Colonic mucosa (tissue), 4 donors: ENCODE data around the gene RFX4. TPM values are rescaled to one million over a fixed set of nuclear protein-coding genes. Genes with fewer than 3 reads are reported as not detected.

Source experiments
- DNase-seq: peaks from one replicate; pipeline ENCODE4 v3.0.0-alpha.2; 2020
- H3K27ac ChIP-seq: fragments of 200-600 bp; one replicate; pipeline ENCODE4 v1.8.0; 2021
- H3K27me3 ChIP-seq: fragments of 200-600 bp; one replicate; pipeline ENCODE4 v1.8.0; 2021
- H3K36me3 ChIP-seq: fragments of 200-600 bp; one replicate; pipeline ENCODE4 v1.8.0; 2021
- H3K4me1 ChIP-seq: fragments of 200-600 bp; one replicate; pipeline ENCODE4 v1.8.0; 2021; ENCODE audit warnings: mild to moderate bottlenecking
- H3K4me3 ChIP-seq: fragments of 200-600 bp; one replicate; pipeline ENCODE4 v1.8.0; 2021
- H3K9ac ChIP-seq, 2 donors: one replicate each; pipeline ENCODE4 v1.7.0; 2013; ENCODE audit warnings: control low read depth in 2 of 2, low read depth in 2 of 2, low read length in 2 of 2
- H3K9me3 ChIP-seq: fragments of 200-600 bp; one replicate; pipeline ENCODE4 v1.8.0; 2021
- intact Hi-C: fragments of 100-400 bp; cut with DNase I; formaldehyde crosslinking; loops from one replicate; pipeline ENCODE4 v1.14.1; 2022
- total RNA-seq, 2 donors: library from RNA; stranded (reverse); fragmentation: NEBNext Ultra II Directional in 1 of 2; extraction: Animal tissue kit (Norgen Biotek cat#: 25700) in 1 of 2; gene quantifications; one replicate each; pipeline ENCODE4 v1.2.1, GENCODE V29; 2021
- TF ChIP-seq, protein P1 (sequence below): fragments of 200-600 bp; IDR thresholded peaks from one replicate; pipeline ENCODE4 v1.8.0; 2022; ENCODE audit warnings: antibody characterized with exemption, mild to moderate bottlenecking
- donor health status: healthy.
- donor health status: DM: no; HTN: no; CAD: no.
- donor health status: DM: no; HTN: no; CAD: no.

RFX4 gene
- total RNA-seq, 2 donors from 2014 or later, result not detected

DNA sequence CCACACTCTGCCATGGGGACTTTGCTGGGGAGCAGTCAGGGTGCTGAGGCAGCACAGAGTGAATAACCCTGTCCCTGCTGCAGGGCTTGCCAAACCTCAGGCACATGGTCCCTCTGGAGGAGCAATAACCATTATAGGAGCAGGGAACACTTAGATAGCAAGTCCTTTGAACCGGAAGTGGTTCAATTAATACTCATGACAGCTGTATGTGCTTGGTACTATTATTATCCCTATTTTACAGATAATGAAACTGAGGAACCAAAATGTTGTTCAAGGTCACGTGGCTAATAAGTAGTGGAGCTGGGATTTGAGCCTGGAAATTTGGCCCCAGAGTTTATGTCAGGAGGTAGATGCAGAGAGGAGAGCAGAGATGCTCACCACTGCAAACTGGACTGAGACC is 49.0 kb downstream of the RFX4 start:
- TF ChIP-seq, protein P1, sequence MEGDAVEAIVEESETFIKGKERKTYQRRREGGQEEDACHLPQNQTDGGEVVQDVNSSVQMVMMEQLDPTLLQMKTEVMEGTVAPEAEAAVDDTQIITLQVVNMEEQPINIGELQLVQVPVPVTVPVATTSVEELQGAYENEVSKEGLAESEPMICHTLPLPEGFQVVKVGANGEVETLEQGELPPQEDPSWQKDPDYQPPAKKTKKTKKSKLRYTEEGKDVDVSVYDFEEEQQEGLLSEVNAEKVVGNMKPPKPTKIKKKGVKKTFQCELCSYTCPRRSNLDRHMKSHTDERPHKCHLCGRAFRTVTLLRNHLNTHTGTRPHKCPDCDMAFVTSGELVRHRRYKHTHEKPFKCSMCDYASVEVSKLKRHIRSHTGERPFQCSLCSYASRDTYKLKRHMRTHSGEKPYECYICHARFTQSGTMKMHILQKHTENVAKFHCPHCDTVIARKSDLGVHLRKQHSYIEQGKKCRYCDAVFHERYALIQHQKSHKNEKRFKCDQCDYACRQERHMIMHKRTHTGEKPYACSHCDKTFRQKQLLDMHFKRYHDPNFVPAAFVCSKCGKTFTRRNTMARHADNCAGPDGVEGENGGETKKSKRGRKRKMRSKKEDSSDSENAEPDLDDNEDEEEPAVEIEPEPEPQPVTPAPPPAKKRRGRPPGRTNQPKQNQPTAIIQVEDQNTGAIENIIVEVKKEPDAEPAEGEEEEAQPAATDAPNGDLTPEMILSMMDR, result no peak
- H3K9me3 ChIP-seq, result no peaks in the 10 kb centered on the region
- H3K9ac ChIP-seq, result no peak overlapping the region
- intact Hi-C loops, result no loop called here
- DNase-seq, result no peak
- H3K27me3 ChIP-seq, result no peaks in the 10 kb centered on the region
- H3K4me1 ChIP-seq, result no peaks in the 10 kb centered on the region
- no peak overlapping the region for H3K27ac ChIP-seq
- no peaks in the 10 kb centered on the region for H3K36me3 ChIP-seq
- H3K4me3 ChIP-seq, result no peak overlapping the region

DNA sequence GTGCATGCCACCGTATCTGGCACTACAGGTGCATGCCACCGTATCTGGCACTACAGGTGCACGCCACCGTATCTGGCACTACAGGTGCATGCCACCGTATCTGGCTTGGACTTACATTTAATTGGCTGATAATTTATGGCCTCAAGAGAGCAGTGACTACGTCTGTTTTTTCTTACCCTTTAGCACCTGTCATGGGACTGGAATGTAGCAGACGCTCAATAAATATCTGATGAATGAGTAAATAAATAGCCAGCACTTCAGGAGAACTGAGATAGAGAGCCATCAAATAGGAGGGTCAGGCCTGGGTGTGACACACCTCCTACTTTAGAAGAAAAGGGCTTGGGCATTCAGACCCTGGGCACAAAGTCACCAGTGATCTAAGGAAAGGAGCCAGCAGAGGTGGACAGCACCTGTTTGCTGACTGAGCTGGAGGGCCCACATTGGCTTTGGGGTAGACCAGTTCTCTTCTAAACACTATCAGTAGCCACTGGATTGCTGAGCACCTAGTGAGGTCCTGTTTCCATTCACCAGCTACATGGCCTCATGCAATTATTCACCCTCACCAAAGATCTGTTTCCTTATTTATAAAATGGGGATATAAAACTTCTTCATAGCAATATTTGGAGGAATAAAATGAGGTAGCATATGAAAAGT is 50.1 kb downstream of the RFX4 start:
- Histone ChIP-seq H3K4me3 (no peak overlapping the region), H3K9ac (no peak overlapping the region), H3K27ac (no peak overlapping the region), H3K27me3 (no peaks in the 10 kb centered on the region), H3K4me1 (no peaks in the 10 kb centered on the region), H3K9me3 (no peaks in the 10 kb centered on the region), H3K36me3 (no peaks in the 10 kb centered on the region)
- DNase-seq, result no peak
- TF ChIP-seq, protein P1, result no peak
- intact Hi-C loops, result no loop called here

DNA sequence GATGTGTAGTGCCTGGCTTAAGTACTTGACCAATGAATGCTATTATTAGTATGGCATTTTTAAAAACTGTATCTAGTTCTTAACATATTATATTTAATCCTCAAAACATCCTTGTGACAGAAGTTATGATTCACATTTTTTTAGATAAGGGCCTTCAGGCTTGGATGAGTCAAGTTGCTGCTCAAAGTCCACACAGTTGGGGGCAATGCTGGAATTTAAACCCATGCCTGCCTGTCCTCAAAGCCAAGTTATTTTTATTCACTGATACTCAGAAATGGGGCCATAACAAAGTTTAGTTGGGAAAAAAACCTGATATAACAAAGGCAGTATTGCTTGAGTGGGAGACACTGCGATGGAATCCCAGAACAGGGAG is 50.6 kb downstream of the RFX4 start:
- Histone ChIP-seq H3K9me3 (no peaks in the 10 kb centered on the region), H3K27ac (no peak overlapping the region), H3K27me3 (no peaks in the 10 kb centered on the region), H3K4me1 (no peaks in the 10 kb centered on the region), H3K4me3 (no peak overlapping the region), H3K36me3 (no peaks in the 10 kb centered on the region), H3K9ac (no peak overlapping the region)
- TF ChIP-seq, protein P1, result no peak
- no peak for DNase-seq
- intact Hi-C loops, result no loop called here

DNA sequence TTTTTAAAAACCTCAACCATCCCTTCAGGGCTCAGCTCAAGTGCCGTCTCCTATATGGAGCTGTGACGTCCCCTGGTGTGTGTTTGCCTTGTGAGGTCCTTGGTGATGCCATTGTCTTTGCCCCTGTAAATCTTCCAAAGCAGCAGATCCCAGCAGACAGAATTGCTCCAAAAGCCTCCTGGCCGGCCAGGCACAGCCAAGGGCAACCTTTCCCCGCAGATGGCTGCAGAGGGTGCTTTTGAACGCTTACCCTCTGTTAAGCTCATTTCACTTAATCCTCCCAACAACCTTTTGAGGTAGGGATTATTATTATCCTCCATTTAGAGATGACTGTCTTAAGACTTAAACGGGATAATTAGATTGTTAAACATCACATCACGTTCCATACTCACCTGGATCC is 51.4 kb downstream of the RFX4 start:
- no peak for DNase-seq
- TF ChIP-seq, protein P1, result no peak
- Histone ChIP-seq H3K9me3 (no peaks in the 10 kb centered on the region), H3K4me1 (no peaks in the 10 kb centered on the region), H3K27me3 (no peaks in the 10 kb centered on the region), H3K4me3 (no peak overlapping the region), H3K36me3 (no peaks in the 10 kb centered on the region), H3K27ac (no peak overlapping the region), H3K9ac (no peak overlapping the region)
- intact Hi-C loops, result no loop called here

DNA sequence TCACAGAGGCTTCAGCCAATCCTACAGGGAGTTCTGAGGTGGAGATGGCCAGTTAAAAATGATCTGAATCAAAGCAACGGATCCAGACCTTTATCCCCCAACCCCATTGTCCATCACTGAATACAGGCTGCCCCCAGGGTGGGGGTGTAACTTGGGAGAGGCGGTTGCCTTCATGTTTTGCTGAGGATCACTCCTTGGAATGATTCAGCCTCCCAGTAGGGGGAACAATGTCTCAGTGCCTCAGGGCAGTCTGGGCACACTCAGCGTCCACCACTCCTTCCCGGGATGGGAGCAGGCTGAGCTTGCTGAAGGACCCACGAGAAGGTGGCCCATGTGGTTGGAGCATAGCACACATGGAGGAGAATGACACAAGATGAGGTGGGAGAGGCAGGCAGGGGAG is 60.2 kb downstream of the RFX4 start:
- no peaks in the 10 kb centered on the region for H3K27me3 ChIP-seq
- intact Hi-C loops, result no loop called here
- TF ChIP-seq, protein P1, result no peak
- no peak overlapping the region for H3K9ac ChIP-seq
- no peaks in the 10 kb centered on the region for H3K9me3 ChIP-seq
- H3K36me3 ChIP-seq, result no peaks in the 10 kb centered on the region
- DNase-seq, result no peak
- no peak overlapping the region for H3K4me3 ChIP-seq
- H3K27ac ChIP-seq, result no peak overlapping the region
- no peaks in the 10 kb centered on the region for H3K4me1 ChIP-seq
